Measurements from ENCODE around the gene INSIG2. TPM values are rescaled to one million over a fixed set of nuclear protein-coding genes. Genes with fewer than 3 reads are reported as not detected.

Gene INSIG2
- total RNA-seq, 1 donor from 2014 or later, result 25.6 TPM

- H3K9me3 ChIP-seq, result no peaks in the 10 kb centered on the region
- no peaks in the 10 kb centered on the region for H3K36me3 ChIP-seq
- no peak overlapping the region for H3K4me3 ChIP-seq
- DNase-seq (no peak), ATAC-seq (no peak)
- no peaks in the 10 kb centered on the region for H3K4me1 ChIP-seq
- no peak overlapping the region for H3K27ac ChIP-seq
- no peak for TF ChIP-seq CTCF (IDR thresholded peaks at IDR 0.05)
- no peaks in the 10 kb centered on the region for H3K27me3 ChIP-seq (ENCODE audit: low read depth)
- intact Hi-C loops (cut with DNase I), result no loop called here
Observed at GRCh38 chr2:118054213-118055008, 33.9 kb upstream of the INSIG2 start.

- DNase-seq, result no peak
- peak in 1 of 2 donors; percentile 41 for ATAC-seq
Observed at GRCh38 chr2:118055512-118056164, 32.6 kb upstream of the INSIG2 start.

GRCh38 chr2:118056165-118056534 is 32.1 kb upstream of the INSIG2 start:
- intact Hi-C loops (cut with DNase I), result no loop called here
- no peak for TF ChIP-seq CTCF (IDR thresholded peaks at IDR 0.05)
- Histone ChIP-seq H3K27ac (no peak overlapping the region), H3K4me3 (no peak overlapping the region), H3K27me3 (ENCODE audit: low read depth) (no peaks in the 10 kb centered on the region), H3K9me3 (no peaks in the 10 kb centered on the region), H3K4me1 (peaks cover 4% of the 10 kb centered on the region), H3K36me3 (no peaks in the 10 kb centered on the region)
- ATAC-seq (peak; percentile 61 to 90), DNase-seq (no peak)

More at GRCh38 chr2:118055512-118056164, 32.6 kb upstream of the INSIG2 start:
- Histone ChIP-seq H3K27ac (no peak overlapping the region), H3K36me3 (no peaks in the 10 kb centered on the region), H3K4me3 (no peak overlapping the region), H3K9me3 (no peaks in the 10 kb centered on the region), H3K27me3 (ENCODE audit: low read depth) (no peaks in the 10 kb centered on the region), H3K4me1 (peaks cover 4% of the 10 kb centered on the region)
- intact Hi-C loops (cut with DNase I), result no loop called here
- no peak for TF ChIP-seq CTCF (IDR thresholded peaks at IDR 0.05)

- Histone ChIP-seq H3K36me3 (no peaks in the 10 kb centered on the region), H3K4me3 (no peak overlapping the region), H3K27ac (no peak overlapping the region), H3K9me3 (no peaks in the 10 kb centered on the region), H3K27me3 (ENCODE audit: low read depth) (no peaks in the 10 kb centered on the region), H3K4me1 (peaks cover 7% of the 10 kb centered on the region)
- TF ChIP-seq CTCF (IDR thresholded peaks at IDR 0.05), result no peak
- no peak for ATAC-seq
- no peak for DNase-seq
- intact Hi-C loops (cut with DNase I), result no loop called here
Observed at GRCh38 chr2:118056801-118057200, 31.5 kb upstream of the INSIG2 start.

- Histone ChIP-seq H3K27ac (peak overlapping the region; percentile 33), H3K9me3 (no peaks in the 10 kb centered on the region), H3K27me3 (ENCODE audit: low read depth) (no peaks in the 10 kb centered on the region), H3K4me1 (peaks cover 12% of the 10 kb centered on the region), H3K4me3 (no peak overlapping the region), H3K36me3 (no peaks in the 10 kb centered on the region)
- TF ChIP-seq CTCF (IDR thresholded peaks at IDR 0.05), result no peak
- intact Hi-C loops (cut with DNase I), result no loop called here
- DNase-seq (no peak), ATAC-seq (no peak)
Observed at GRCh38 chr2:118058951-118059350, 29.3 kb upstream of the INSIG2 start.

All from lower lobe of right lung (tissue), 2 donors.